Large intestine (tissue), 12 donors: ENCODE measurements around the gene CEP135. TPM values are rescaled to one million over a fixed set of nuclear protein-coding genes. Genes with fewer than 3 reads are reported as not detected.

ENCODE experiments used
- DNase-seq, 2 donors: peaks; one replicate each; pipeline versions ENCODE4 v3.0.0 to v3.0.0-alpha.2; 2013
- H3K27ac ChIP-seq: one replicate; pipeline ENCODE4 v1.5.1; 2013; ENCODE audit warnings: low read length
- H3K27me3 ChIP-seq: 2 replicates; pipeline ENCODE4 v1.6.1; 2013; ENCODE audit warnings: low read length; ENCODE audit not compliant: control insufficient read depth, insufficient read depth
- H3K36me3 ChIP-seq: 2 replicates; pipeline ENCODE4 v1.6.1; 2013; ENCODE audit warnings: low read length; ENCODE audit not compliant: control insufficient read depth, insufficient read depth
- H3K4me1 ChIP-seq: one replicate; pipeline ENCODE4 v1.6.1; 2013; ENCODE audit warnings: low read length; ENCODE audit not compliant: control insufficient read depth, insufficient read depth
- H3K4me3 ChIP-seq: one replicate; pipeline ENCODE4 v1.5.1; 2013; ENCODE audit warnings: low read length
- H3K9me3 ChIP-seq: one replicate; pipeline ENCODE4 v1.6.1; 2013; ENCODE audit warnings: mild to moderate bottlenecking, low read depth, low read length, moderate library complexity; ENCODE audit not compliant: control insufficient read depth
- WGBS: methylation state at CpG from one replicate; pipeline ENCODE4 v1.1.5; 2013; ENCODE audit warnings: low lambda C conversion rate; ENCODE audit not compliant: insufficient coverage; 5-methylcytosine and 5-hydroxymethylcytosine counted together
- long read RNA-seq, 11 donors: transcript quantifications; one replicate each; lab custom pipeline, GENCODE V29; 2026
- polyA plus RNA-seq: library from polyadenylated mRNA; unstranded; fragments of 120-200 nt; gene quantifications from one replicate; pipeline ENCODE4 v1.2.1, GENCODE V29; 2013

The CEP135 gene, protein sequence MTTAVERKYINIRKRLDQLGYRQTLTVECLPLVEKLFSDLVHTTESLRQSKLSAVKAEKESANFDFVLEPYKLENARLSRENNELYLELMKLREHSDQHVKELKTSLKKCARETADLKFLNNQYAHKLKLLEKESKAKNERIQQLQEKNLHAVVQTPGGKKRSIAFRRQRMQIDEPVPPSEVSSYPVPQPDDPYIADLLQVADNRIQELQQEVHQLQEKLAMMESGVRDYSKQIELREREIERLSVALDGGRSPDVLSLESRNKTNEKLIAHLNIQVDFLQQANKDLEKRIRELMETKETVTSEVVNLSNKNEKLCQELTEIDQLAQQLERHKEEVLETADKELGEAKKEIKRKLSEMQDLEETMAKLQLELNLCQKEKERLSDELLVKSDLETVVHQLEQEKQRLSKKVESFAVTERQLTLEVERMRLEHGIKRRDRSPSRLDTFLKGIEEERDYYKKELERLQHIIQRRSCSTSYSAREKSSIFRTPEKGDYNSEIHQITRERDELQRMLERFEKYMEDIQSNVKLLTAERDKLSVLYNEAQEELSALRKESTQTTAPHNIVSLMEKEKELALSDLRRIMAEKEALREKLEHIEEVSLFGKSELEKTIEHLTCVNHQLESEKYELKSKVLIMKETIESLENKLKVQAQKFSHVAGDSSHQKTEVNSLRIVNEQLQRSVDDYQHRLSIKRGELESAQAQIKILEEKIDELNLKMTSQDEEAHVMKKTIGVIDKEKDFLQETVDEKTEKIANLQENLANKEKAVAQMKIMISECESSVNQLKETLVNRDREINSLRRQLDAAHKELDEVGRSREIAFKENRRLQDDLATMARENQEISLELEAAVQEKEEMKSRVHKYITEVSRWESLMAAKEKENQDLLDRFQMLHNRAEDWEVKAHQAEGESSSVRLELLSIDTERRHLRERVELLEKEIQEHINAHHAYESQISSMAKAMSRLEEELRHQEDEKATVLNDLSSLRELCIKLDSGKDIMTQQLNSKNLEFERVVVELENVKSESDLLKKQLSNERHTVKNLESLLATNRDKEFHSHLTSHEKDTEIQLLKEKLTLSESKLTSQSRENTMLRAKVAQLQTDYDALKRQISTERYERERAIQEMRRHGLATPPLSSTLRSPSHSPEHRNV
- 10.7 TPM for polyA plus RNA-seq
- long read RNA-seq, donor 1: 0 reads
- long read RNA-seq, donor 2, partial matches to known transcripts: 8 of 9 reads
- long read RNA-seq, donor 2, other reads (novel, unspliced or antisense): 0 of 9 reads
- long read RNA-seq, donor 3, partial matches to known transcripts: 0 of 1 reads
- long read RNA-seq, donor 3, other reads (novel, unspliced or antisense): 0 of 1 reads
- long read RNA-seq, donor 4: 0 reads
- long read RNA-seq, donor 5: 0 reads
- long read RNA-seq, donor 6, partial matches to known transcripts: 0 of 1 reads
- long read RNA-seq, donor 6, other reads (novel, unspliced or antisense): 0 of 1 reads
- long read RNA-seq, donor 7: 0 reads
- long read RNA-seq, donor 8: 0 reads
- long read RNA-seq, donor 9: 0 reads
- long read RNA-seq, donor 10: 0 reads
- long read RNA-seq, donor 11, partial matches to known transcripts: 0 of 1 reads
- long read RNA-seq, donor 11, other reads (novel, unspliced or antisense): 0 of 1 reads

DNA sequence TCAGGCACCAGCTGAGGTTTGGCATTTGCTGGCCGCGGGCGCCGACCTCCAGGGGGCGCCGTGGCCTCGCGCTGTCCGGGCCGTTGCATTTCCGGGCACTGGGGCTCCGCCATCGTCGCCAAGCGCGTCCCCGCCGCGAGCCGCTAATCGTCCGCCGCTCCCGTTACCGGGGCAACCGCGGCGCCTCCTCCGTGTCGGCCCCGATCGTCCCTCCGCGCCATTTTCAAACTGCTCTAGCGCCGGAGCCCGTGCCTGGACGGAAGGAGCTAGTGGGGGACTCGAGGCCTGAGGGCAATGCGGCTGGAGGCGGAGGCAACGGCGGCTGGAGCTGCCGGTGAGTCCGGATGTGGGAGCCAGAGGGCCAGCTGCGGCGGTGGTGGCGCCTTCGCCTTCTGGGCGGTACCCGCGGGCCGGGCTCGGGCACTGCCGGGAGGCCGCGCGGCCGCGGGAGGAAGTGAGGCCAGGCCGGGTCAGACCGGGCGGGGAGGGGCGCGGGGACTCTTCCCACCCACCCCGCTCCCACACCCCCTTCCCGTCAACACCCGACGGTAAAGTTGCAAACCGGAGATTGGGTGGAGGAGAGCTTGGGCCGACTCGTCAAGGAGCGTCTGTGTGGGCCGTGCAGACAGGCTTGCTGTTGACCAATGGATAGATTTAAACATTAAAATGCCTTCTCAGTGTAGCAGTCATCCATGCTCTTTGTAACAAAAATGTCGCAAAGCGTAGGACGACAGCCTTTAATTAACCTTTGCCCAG is at the start of gene CEP135:
Gene CEP135, plus strand, starts transcription at position 220 of the 756 bp plus-strand sequence. CDS start 3,186 bp downstream, outside the sequence.
- H3K27me3 ChIP-seq: no peaks in the 10 kb centered on the region
- peaks cover 13% of the 10 kb centered on the region for H3K4me1 ChIP-seq
- peak within 1 kb of the TSS; percentile 78 for H3K4me3 ChIP-seq
- peak; percentile 96 to 97 for DNase-seq
- no CpG with 5 or more reads among the region's 77 CpGs for WGBS
- H3K27ac ChIP-seq: peak within 1 kb of the TSS; percentile 92
- H3K36me3 ChIP-seq: peaks cover 2% of the 10 kb centered on the region
- H3K9me3 ChIP-seq: no peaks in the 10 kb centered on the region

DNA sequence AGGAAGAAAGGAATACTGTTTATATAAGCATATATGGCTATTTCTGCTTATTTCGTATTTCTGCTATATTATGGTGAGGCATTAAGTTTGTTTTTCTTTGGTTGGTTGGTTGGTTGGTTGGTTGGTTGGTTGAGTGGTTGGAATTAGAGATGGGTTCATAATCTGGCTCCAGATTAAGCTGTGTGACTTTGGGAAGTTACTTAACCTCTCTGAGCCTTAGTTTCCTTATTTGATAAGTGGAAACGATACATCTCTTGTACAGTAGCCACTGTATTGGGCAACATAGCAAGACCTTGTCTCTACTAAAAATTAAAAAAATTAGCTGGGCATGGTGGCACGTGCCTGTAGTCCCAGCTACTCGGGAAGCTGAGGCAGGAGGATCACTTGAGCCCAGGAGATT is 46.1 kb upstream of the CEP135 start:
- DNase-seq: no peak
- no peaks in the 10 kb centered on the region for H3K27me3 ChIP-seq
- H3K4me3 ChIP-seq: no peak overlapping the region
- 95% methylated on average over 4 of the region's 4 CpGs for WGBS
- no peaks in the 10 kb centered on the region for H3K4me1 ChIP-seq
- no peak overlapping the region for H3K27ac ChIP-seq
- peaks cover 27% of the 10 kb centered on the region for H3K36me3 ChIP-seq
- H3K9me3 ChIP-seq: no peaks in the 10 kb centered on the region

DNA sequence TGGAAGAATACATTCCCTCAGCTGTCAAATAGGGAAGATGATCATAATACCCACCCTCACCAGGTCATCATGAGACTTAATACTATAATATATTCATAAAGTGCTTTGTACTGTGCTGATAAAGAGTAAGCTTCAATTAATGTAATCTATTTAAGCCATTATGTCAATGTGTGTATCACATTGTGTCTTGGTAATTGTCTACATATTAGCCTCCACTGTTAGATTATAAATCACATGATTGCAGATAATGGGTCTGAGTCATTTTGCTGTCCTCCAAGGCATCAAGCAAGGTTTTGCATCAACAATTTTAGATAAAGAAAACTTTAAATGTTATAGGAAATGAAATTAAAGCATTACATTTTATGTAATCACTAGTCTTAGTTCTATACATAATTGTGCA is 45.2 kb upstream of the CEP135 start:
- Histone ChIP-seq H3K4me1 (no peaks in the 10 kb centered on the region), H3K36me3 (peaks cover 23% of the 10 kb centered on the region)
- DNase-seq: no peak

DNA sequence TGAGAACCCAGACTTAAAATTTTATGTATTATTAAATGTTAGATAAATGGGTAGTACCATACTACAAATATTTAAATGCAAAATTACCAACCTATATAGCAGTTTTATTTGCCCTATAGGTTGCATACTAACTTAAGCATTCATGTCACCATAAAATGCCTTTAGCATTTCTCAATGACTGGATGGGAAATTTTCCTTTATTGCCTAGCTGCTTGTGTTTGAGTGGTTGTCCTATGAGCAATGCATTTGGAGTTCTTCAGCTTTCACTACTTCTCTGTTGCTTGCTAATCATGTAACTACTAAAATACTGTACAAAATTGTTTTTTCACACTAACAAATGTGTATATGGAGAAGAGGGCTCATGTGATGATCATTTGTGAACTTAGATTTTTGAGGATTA is 44.2 kb upstream of the CEP135 start:
- no peak for DNase-seq
- H3K9me3 ChIP-seq: no peaks in the 10 kb centered on the region
- H3K4me1 ChIP-seq: no peaks in the 10 kb centered on the region
- H3K27me3 ChIP-seq: no peaks in the 10 kb centered on the region
- peaks cover 22% of the 10 kb centered on the region for H3K36me3 ChIP-seq
- H3K4me3 ChIP-seq: no peak overlapping the region
- no peak overlapping the region for H3K27ac ChIP-seq

More for the DNA sequence above, 45.2 kb upstream of the CEP135 start:
- no peaks in the 10 kb centered on the region for H3K27me3 ChIP-seq
- no peaks in the 10 kb centered on the region for H3K9me3 ChIP-seq
- no peak overlapping the region for H3K4me3 ChIP-seq
- no peak overlapping the region for H3K27ac ChIP-seq

DNA sequence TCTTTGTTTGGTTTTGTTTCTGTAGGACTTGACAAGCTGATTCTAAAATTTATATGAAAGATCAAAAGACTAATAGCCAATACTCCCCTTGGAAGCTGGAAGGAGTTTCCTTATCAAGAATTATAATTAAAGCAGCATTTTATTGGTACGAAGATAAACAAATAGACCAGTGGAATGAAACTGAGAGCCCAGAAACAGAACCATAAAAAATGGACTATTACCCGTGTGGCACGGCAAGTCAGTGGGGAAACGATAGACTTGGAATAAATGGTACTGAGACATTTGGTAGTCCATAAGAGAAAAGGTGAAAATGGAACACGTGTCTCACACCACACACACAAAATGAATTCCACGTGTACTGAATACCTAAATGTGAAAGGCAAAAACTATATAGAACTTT is 42.4 kb upstream of the CEP135 start:
- Histone ChIP-seq H3K4me1 (no peaks in the 10 kb centered on the region), H3K36me3 (peaks cover 17% of the 10 kb centered on the region), H3K27ac (no peak overlapping the region), H3K4me3 (no peak overlapping the region), H3K27me3 (no peaks in the 10 kb centered on the region), H3K9me3 (no peaks in the 10 kb centered on the region)
- no peak for DNase-seq
- WGBS: 60% methylated on average over 4 of the region's 6 CpGs

DNA sequence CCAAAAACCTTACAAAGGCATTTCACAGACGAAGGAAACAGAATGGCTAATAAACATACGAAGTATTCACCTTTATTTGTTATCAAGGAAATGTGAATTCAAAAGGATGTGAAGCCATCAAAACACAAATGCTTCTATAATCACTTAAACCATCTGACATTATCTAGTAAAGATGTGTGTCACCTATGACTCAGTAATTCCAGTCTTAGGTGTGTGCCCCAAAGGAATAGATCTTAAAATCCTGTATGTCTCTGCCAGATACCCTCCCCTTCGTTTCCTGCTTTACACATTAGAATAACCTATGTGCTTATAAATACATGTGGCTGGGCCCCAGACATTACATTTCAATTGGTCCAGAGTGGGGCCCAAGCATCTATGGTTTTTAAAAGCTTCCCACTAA is 41.8 kb upstream of the CEP135 start:
- no CpG with 5 or more reads among the region's 3 CpGs for WGBS
- Histone ChIP-seq H3K4me1 (no peaks in the 10 kb centered on the region), H3K27me3 (no peaks in the 10 kb centered on the region), H3K9me3 (no peaks in the 10 kb centered on the region), H3K27ac (no peak overlapping the region), H3K4me3 (no peak overlapping the region), H3K36me3 (peaks cover 17% of the 10 kb centered on the region)
- no peak for DNase-seq

DNA sequence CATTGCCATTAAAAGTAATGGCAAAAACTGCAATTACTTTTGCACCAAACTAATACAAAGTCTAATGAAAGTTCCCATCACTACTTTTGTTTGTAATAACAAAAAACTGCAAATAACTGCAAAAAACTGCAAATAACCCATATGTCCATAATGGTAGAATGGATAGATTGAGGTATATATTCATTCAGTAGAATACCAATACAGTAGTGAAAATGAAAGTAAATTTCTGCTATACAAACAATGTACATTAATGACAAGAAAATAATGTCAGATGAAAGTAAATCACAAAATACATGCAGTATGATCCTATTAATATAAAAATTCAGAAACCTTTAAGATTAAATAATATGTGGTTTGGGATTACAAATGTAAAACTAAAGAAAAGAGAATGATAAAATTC is 41.3 kb upstream of the CEP135 start:
- no peak overlapping the region for H3K4me3 ChIP-seq
- H3K27ac ChIP-seq: no peak overlapping the region
- H3K27me3 ChIP-seq: no peaks in the 10 kb centered on the region
- H3K9me3 ChIP-seq: no peaks in the 10 kb centered on the region
- DNase-seq: no peak
- H3K4me1 ChIP-seq: no peaks in the 10 kb centered on the region
- peaks cover 15% of the 10 kb centered on the region for H3K36me3 ChIP-seq

DNA sequence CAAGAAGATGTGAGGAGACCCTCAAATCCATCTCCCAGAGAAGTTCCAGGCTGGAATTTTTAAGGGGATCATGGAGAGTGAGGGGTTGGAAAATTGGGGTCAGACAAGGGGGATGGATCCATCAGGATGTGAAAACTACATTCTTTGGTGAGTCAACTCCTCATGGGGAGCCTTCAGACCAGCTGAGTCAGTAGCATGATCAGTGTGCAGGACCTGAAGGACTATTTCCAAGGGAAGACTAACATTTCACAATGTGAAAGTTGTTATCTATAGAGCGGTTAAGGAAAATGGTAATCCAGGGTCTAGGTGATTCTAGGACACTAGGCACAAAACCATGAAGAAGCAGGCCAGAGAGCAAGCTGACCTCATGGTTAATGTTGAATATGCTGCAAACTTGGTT is 38.6 kb upstream of the CEP135 start:
- no peaks in the 10 kb centered on the region for H3K9me3 ChIP-seq
- no peak overlapping the region for H3K4me3 ChIP-seq
- H3K27me3 ChIP-seq: no peaks in the 10 kb centered on the region
- no peak overlapping the region for H3K27ac ChIP-seq
- no peak for DNase-seq
- no peaks in the 10 kb centered on the region for H3K4me1 ChIP-seq
- peaks cover 8% of the 10 kb centered on the region for H3K36me3 ChIP-seq
- WGBS: no CpG with 5 or more reads among the region's 1 CpG

DNA sequence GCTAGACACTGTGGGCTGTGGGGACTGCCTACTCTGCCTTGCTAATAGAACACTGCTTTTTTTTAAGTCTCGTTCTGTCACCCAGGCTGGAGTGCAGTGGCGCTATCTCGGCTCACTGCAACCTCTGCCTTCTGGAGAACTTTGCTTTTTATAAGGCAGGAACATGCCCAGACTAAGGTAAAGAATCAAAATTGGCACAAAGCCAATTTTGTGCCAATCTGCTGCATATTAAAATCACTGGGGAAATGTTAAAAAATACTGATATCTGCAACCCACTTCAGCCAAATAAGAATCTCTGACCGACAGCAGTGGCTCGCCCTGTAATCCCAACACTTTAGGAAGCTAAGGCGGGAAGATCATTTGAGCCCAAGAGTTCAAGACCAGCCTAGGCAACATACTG is 36.5 kb upstream of the CEP135 start:
- 90% methylated on average over 2 of the region's 6 CpGs for WGBS
- DNase-seq: no peak
- Histone ChIP-seq H3K4me3 (no peak overlapping the region), H3K27ac (no peak overlapping the region), H3K9me3 (no peaks in the 10 kb centered on the region), H3K4me1 (no peaks in the 10 kb centered on the region), H3K27me3 (no peaks in the 10 kb centered on the region), H3K36me3 (no peaks in the 10 kb centered on the region)
